Kidney (tissue), 14 donors: ENCODE data around the gene STK31. TPM values are rescaled to one million over a fixed set of nuclear protein-coding genes. Genes with fewer than 3 reads are reported as not detected.
"Not testable (repeated sequence)": the region's sequence is repeated elsewhere in the genome, so short reads cannot be mapped to it uniquely, and the experiment has no call there.

Experiments used
- DNase-seq, 5 donors: peaks; one replicate each; pipeline ENCODE4 v3.0.0-alpha.2; 2013 to 2020
- FAIRE-seq: peaks from 2 replicates; lab custom pipeline; 2012; peaks lifted over from hg19 to GRCh38; lab: Jason Lieb, UNC
- H3K27ac ChIP-seq, 2 donors: one replicate each; pipeline ENCODE4 v1.7.0; 2013; ENCODE audit warnings: low read depth in 2 of 2, low read length in 2 of 2, inconsistent platforms in 1 of 2
- H3K27me3 ChIP-seq: one replicate; pipeline ENCODE4 v1.7.1; 2013; ENCODE audit warnings: low read length, inconsistent platforms; ENCODE audit not compliant: control insufficient read depth, insufficient read depth
- H3K36me3 ChIP-seq, 3 donors: one replicate each; pipeline versions ENCODE4 v1.7.0 to v1.7.1; 2013; ENCODE audit warnings: low read length in 3 of 3, control low read depth in 1 of 3, inconsistent platforms in 1 of 3; ENCODE audit not compliant: insufficient read depth in 3 of 3, control insufficient read depth in 2 of 3
- H3K4me1 ChIP-seq, 3 donors: one replicate each; pipeline versions ENCODE4 v1.7.0 to v1.7.1; 2013; ENCODE audit warnings: low read length in 3 of 3, inconsistent platforms in 1 of 3, low read depth in 1 of 3; ENCODE audit not compliant: control insufficient read depth in 2 of 3, insufficient read depth in 2 of 3
- H3K4me3 ChIP-seq, 3 donors: one replicate each; pipeline versions ENCODE4 v1.7.0 to v1.8.1; 2013; ENCODE audit warnings: low read length in 3 of 3, control low read depth in 1 of 3, inconsistent platforms in 1 of 3
- H3K9ac ChIP-seq, 3 donors: one replicate each; pipeline versions ENCODE4 v1.7.0 to v1.7.1; 2013; ENCODE audit warnings: low read length in 3 of 3, control low read depth in 1 of 3, inconsistent platforms in 1 of 3
- H3K9me3 ChIP-seq, 3 donors: one replicate each; pipeline versions ENCODE4 v1.7.0 to v1.7.1; 2013; ENCODE audit warnings: low read length in 3 of 3, control low read depth in 1 of 3, inconsistent platforms in 1 of 3; ENCODE audit not compliant: control insufficient read depth in 2 of 3, insufficient read depth in 1 of 3
- CTCF ChIP-seq: IDR thresholded peaks from 3 replicates; pipeline ENCODE4 v1.5.1; 2012; ENCODE audit warnings: mild to moderate bottlenecking, moderate library complexity, borderline replicate concordance; ENCODE audit not compliant: insufficient read depth; ENCODE audit errors: extremely low read depth
- intact Hi-C: fragments of 100-400 bp; cut with DNase I; formaldehyde crosslinking; loops from one replicate; pipeline ENCODE4 v1.11.1; 2022
- polyA plus RNA-seq: library from polyadenylated mRNA; stranded (reverse); fragments of 350-450 nt; fragmentation: Illumina TruSeq; extraction: RNeasy Lipid Tissue Mini Kit (QIAGEN cat#74804); gene quantifications from one replicate; pipeline ENCODE4 v1.2.3, GENCODE V29; 2014; ENCODE audit warnings: low read depth, low replicate concordance; ENCODE audit not compliant: insufficient read depth
- total RNA-seq: library from RNA; stranded (reverse); fragmentation: NEBNext Ultra II Directional; extraction: Animal tissue kit (Norgen Biotek cat#: 25700); gene quantifications from one replicate; pipeline ENCODE4 v1.2.1, GENCODE V29; 2021
- donor health status: control.
- donor health status: control.
- donor health status: control.
- donor health status: control.
- donor health status: control.
- donor health status: DM: yes; HTN: yes; CAD: no.
- donor health status: Normal renal cell carcinoma (clear cell type).

STK31 gene
- total and polyA plus RNA-seq, 2 donors from 2014 or later, result 0.15 to 0.44 TPM

GRCh38 chr7:23811540-23811939 is 101.5 kb downstream of the STK31 start:
- Histone ChIP-seq H3K36me3 (no peaks in the 10 kb centered on the region), H3K9me3 (peaks cover 0 to 27% (median 3%) of the 10 kb centered on the region in 3 donors), H3K27ac (no peak overlapping the region), H3K4me1 (no peaks in the 10 kb centered on the region), H3K4me3 (no peak overlapping the region), H3K9ac (no peak overlapping the region), H3K27me3 (no peaks in the 10 kb centered on the region)
- no peak for TF ChIP-seq CTCF
- FAIRE-seq, result no peak
- intact Hi-C loops, result no loop called here
- DNase-seq, result no peak

- H3K36me3 ChIP-seq, FAIRE-seq, H3K9me3 ChIP-seq, H3K4me1 ChIP-seq, H3K4me3 ChIP-seq, DNase-seq, H3K9ac ChIP-seq, H3K27me3 ChIP-seq, H3K27ac ChIP-seq, intact Hi-C loops: not testable (repeated sequence)
Observed at GRCh38 chr7:23828125-23828524, 118.1 kb downstream of the STK31 start.

- H3K4me3 ChIP-seq, H3K27ac ChIP-seq, H3K36me3 ChIP-seq, intact Hi-C loops, DNase-seq, H3K9ac ChIP-seq, H3K4me1 ChIP-seq, H3K27me3 ChIP-seq, FAIRE-seq: not testable (repeated sequence)
- H3K9me3 ChIP-seq, result peaks cover 0 to 23% (median 9%) of the 10 kb centered on the region in 3 donors
Observed at GRCh38 chr7:23832733-23833132, 122.7 kb downstream of the STK31 start.

GRCh38 chr7:23833405-23833804 is 123.4 kb downstream of the STK31 start:
- H3K9ac ChIP-seq, result no peak overlapping the region
- H3K27ac ChIP-seq, result no peak overlapping the region
- FAIRE-seq (no peak), DNase-seq (no peak)
- no peaks in the 10 kb centered on the region for H3K4me1 ChIP-seq
- no peak overlapping the region for H3K4me3 ChIP-seq
- no peak for TF ChIP-seq CTCF
- peaks cover 0 to 29% (median 11%) of the 10 kb centered on the region in 3 donors for H3K9me3 ChIP-seq
- intact Hi-C loops, result no loop called here
- H3K36me3 ChIP-seq, result no peaks in the 10 kb centered on the region
- no peaks in the 10 kb centered on the region for H3K27me3 ChIP-seq

GRCh38 chr7:23844837-23845236 is 134.8 kb downstream of the STK31 start:
- H3K9me3 ChIP-seq, H3K9ac ChIP-seq, H3K4me1 ChIP-seq, FAIRE-seq, H3K27me3 ChIP-seq, H3K36me3 ChIP-seq, H3K4me3 ChIP-seq, intact Hi-C loops, H3K27ac ChIP-seq, DNase-seq: not testable (repeated sequence)
